Limb (tissue), 2 donors: ENCODE measurements around the gene CAPZB.
A peak's percentile ranks its signal among the peaks of the same experiment; 100 is the strongest.
"Not testable (repeated sequence)": the region's sequence is repeated elsewhere in the genome, so short reads cannot be mapped to it uniquely, and the experiment has no call there.

Experiments
- DNase-seq, 2 donors: peaks; one replicate each; pipeline ENCODE4 v3.0.0-alpha.2; 2016; ENCODE audit errors: extremely low spot score in 2 of 2

Gene CAPZB

DNA sequence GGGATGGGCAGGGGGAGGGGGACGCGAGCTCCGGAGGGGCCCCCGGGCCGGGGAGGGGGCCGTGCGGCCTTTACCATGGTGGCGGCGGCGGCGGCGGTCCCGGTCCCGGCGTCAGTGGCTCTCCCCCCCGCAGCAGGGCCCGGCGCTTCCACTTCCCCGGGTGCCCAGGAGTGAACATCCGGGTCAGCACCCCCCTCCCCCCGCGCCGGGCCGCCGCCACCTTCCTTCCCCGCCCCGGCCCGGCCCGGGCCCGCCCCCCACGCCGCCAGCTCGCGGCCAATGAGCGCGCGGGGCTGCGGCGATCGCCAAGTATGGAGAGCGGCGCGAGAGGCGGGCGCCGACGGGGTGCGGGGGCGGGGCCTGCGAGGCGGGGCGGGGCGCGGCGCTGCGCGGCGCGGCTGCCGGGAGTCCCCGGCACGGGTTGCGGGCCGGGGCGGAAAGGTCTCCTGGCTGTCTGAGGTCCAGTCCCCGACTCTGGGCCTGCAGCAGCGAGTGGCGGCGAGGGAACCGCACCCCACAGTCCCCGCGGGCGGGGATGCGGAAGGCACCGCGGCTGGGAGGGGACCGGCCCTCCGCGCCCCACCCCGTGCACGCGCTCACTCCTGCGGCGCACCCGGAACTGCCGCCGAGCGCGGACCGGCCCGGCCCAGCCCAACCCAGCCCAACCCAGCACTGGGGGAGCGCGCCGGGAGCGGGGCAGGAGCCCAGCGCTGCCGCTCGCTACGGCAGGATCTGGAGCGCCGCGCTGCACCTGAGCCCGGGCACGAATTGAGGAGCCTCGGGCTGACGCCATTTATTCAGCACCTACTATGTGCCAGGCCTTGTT lies at the start of gene CAPZB:
Gene CAPZB (minus strand): TSS at position 178 of the 826 bp plus-strand sequence. CDS start 101 bp downstream, at position 77.
- peak; percentile 90 to 96 for DNase-seq

- no peak for DNase-seq
These were observed 48.9 kb upstream of the CAPZB start for GRCh38 chr1:19534281-19534680.

GRCh38 chr1:19533626-19534025 lies 48.3 kb upstream of the CAPZB start:
- no peak for DNase-seq

DNA sequence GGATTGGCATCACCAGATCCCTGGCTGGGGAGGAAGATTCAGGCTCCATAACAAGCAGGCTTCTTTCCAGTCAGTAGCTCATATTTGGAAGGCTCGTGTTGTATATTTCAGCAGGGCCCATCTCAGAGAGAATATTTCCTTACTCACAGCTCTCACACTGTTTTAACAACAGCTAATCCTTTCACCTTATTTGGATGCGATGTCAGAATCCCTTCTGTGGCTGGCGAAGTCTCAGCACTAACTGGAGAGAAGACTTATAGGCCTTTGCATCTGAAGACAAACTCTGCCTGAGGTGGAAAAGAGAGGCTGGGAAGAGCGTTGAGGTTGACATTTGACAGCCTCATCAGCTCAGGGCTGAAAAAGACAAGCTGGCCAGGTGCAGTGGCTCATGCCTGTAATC lies 47.2 kb upstream of the CAPZB start:
- no peak for DNase-seq

GRCh38 chr1:19529664-19530063 lies 44.3 kb upstream of the CAPZB start:
- DNase-seq = peak; percentile 29 to 59

GRCh38 chr1:19528438-19528837 lies 43.1 kb upstream of the CAPZB start:
- no peak for DNase-seq

DNA sequence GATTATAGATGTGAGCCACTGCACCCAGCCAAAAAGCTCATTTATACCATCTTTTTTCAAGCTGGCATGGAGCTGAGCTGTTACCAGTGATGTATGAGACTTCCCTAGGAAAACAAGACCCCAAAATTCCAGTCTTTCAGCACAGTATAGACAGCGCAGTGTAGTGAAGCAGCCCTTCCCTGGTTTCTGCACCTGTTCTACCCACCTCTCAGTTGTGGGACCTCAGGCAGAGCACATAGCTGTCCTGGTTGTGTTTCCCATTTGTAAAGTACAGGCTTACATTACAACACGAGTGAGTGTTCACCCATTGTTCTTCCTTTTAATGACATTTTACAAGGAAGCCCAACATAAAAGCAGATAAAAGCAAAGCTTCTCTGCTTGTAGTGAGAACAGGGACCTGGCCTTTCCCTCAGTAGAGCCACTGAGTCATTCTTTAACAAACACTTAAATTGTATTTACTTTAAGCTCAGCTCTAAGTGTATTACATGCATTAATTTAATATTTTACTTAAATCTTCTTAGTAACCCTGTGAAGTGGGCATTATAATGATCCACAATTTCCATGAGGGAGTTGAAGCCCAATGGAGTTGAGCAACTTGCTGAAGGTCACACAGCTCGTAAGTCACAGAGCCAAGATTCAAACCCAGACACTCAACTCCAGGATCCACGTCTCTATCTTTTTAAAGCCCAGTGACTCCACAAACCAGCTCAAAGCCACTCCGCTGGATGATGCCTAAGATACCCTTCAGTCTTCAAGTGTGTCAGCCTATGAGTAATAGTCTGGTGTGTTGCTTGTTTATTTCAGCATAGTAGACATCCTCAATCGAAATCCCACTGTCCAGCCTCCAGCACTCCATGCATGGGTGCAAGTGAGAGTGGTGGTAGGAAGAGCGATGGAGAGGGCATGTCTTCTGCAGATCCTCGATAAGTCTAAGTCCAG lies 40.5 kb upstream of the CAPZB start:
- DNase-seq = no peak

DNA sequence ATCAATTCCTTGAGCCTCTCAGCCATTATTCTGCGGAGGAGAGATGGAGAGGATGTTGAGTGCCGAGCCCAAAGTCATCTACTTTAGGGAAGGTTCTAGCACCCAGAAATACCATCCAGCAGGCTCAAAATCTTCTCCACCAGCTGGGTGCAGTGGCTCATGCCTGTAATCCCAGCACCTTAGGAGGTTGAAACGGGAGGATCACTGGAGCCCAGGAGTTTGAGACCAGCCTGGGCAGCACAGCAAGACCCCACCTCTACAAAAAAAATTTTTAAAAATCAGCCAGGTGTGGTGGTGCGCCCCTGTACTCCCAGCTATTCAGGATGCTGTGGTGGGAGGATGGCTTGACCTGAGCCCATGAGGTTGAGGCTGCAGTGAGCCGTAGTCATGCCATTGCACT lies 39.5 kb upstream of the CAPZB start:
- no peak for DNase-seq

DNA sequence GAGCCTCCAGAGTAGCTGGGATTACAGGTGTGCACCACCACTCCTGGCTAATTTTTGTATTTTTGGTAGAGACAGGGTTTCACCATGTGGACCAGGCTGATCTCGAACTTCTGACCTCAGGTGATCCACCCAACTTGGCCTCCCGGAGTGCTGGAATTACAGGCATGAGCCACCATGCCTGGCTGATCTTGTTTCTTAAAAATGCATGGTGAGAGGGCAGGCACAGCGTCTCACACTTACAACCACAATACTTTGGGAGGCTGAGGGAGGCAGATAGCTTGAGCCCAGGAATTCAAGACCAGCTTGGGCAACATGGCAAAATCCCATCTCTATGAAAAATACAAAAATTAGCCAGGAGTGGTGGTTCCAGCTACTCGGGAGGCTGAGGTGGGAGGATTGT lies 37.2 kb upstream of the CAPZB start:
- not testable (repeated sequence) for DNase-seq

DNA sequence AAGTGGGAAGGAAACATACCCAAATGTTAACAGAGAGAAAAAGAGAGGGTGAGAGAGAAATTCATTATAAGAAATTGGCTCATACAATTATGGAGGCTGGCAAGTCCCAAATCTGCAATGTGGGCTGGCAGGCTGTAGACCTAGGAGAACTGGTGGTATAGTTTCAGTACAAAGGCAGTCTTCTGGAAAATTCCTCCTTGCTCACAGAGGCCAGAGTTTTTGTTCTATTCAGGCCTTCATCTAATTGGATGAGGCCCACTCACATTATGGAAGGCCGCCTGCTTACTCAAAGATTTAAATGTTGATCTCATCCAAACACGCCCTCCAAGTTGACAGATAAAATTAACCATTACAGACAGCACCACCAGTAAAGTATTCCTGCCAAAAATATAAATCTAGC lies 36.1 kb upstream of the CAPZB start:
- no peak for DNase-seq

- no peak for DNase-seq
These were observed 31.7 kb upstream of the CAPZB start for GRCh38 chr1:19517017-19517416.

- DNase-seq = no peak
These were observed 29.9 kb upstream of the CAPZB start for GRCh38 chr1:19515201-19515600.

- DNase-seq = peak in 1 of 2 donors; percentile 20
These were observed 29.1 kb upstream of the CAPZB start for GRCh38 chr1:19514391-19514831.

DNA sequence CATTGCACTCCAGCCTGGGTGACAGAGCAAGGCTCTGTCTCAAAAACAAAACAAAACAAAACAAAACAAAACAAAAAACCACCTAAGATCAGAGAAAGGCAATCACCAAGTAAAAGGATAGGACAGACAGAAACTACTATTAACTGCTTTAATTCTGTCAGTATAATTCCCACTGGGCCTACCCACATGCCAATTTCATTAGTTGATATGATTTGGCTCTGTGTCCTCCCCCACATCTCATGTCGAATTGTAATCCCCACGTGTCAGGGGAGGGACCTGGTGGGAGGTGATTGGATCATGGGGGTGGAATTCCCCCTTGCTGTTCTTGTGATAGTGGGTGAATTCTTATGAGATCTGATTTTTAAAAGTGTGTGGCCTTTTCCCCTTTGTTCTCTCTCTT lies 27.2 kb upstream of the CAPZB start:
- no peak for DNase-seq

DNA sequence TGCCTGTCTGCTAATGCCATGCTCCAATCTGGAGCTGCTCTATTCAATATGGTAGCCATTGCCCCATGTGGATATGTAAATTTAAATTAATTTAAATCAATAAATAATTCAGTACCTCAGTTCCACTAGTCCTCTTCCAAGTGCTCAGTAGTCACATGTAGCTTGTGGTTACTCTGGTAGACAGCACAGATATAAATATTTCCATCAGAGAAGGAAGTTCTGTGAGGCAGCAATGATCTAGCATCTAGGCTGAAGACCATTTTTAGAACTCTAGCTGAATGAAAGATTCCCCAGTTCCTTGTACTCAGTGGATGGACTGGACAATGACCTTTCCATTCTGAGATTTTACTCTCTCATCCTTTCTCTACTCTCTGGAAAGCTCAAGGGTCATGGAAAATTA lies 25.8 kb upstream of the CAPZB start:
- no peak for DNase-seq

- DNase-seq = not testable (repeated sequence)
These were observed 24.3 kb upstream of the CAPZB start for GRCh38 chr1:19509647-19510046.

DNA sequence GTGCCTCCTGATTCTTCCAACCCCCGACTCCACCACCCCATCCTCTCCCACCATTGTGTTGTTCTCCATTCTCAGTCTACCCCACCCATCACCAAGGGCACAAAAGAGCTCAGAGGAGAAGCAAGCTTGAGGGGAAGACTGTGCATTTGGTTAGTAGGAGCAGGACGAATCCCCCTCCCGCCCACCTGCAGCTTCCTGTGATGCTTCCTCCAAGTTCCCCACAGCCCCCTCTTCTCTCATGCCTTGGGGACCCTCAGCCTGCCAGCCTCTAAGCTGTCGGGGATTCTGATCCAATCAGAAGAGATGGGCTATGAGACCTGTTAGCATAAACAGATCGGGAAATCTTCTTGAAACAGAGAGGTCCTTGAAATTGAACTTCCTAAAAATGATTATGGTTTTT lies 22.2 kb upstream of the CAPZB start:
- DNase-seq = no peak

DNA sequence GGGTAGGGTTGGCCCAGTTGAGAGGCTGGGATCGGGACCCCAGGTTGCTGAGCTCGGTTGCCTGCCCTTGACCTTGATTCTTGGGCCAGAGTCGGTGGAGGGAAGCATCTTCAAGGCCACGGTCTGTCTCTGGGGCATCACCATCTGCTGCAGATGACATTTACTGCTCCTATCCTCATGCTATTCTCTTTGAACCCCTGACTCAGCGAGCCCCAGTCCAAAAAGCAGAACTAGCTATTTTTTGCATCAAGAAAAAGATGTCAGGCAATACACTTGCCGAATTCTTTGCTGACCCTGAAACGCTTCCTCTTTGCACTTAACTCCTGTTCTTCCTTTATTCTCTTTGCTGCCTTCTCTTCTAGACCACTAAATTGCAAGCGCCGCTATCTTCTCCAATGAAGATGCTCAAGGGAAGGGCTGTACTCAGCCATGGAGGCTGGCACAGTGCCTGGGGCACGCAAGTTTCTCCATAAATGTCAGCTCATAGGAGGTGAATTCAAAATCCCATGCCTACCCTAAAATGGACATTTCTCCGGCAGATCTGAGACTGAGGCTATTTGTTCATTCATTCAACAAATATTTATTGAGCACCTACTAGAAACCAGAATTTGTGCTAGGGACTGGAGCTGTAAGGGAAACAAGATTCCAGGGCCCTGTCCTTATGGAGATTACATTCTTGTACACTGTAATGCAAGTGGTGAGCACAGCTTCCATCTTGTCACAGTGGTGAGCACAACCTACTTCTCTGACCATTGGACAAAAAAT lies 20.5 kb upstream of the CAPZB start:
- no peak for DNase-seq

GRCh38 chr1:19504796-19505692 lies 19.7 kb upstream of the CAPZB start:
- DNase-seq = peak in 1 of 2 donors; percentile 55

DNA sequence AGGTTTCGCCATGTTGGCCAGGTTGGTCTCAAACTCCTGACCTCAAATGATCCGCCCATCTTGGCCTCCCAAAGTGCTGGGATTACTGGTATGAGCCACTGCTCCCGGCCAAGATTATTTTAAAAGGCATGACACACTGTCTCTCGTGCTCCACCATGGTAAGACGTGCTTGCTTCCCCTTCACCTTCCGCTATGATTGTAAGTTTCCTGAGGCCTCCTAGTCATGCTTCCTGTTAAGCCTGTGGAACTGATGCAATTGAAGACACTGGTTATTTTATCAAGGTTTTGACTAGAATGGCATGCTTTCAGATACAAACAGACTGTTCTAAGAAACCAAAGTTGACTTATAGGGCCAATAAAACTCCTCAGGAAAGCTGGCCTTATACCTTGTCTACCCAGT lies 16.9 kb upstream of the CAPZB start:
- DNase-seq = not testable (repeated sequence)
